PC-9 (cell line): ENCODE measurements around the gene ARSJ. TPM values are rescaled to one million over a fixed set of nuclear protein-coding genes. Genes with fewer than 3 reads are reported as not detected.

Source experiments
- BruUV-seq: library from RNA; stranded (reverse); fragments of 400-500 nt; replicated peaks from 2 replicates; lab custom pipeline; 2021; lab: Mats Ljungman, UMichigan
- CTCF ChIA-PET: fragments of 300-600 bp; sonication (Branson Sonifier 250); formaldehyde crosslinking; loops from one replicate; lab custom pipeline; 2022; ENCODE audit warnings: antibody characterized with exemption; lab: Charles Lee
- POLR2A ChIA-PET: fragments of 300-600 bp; sonication (Branson Sonifier 250); formaldehyde crosslinking; loops from one replicate; lab custom pipeline; 2022; ENCODE audit warnings: antibody characterized with exemption; ENCODE audit not compliant: unreplicated experiment; lab: Charles Lee
- DNase-seq, 2 experiments: peaks; one replicate each; pipeline versions ENCODE4 v3.0.0 to v3.0.0-alpha.2; 2015 to 2022; ENCODE audit warnings: mixed read lengths in 1 of 2
- H2AFZ ChIP-seq: fragments of 200-600 bp; sonication (generic); 2 replicates; pipeline ENCODE4 v1.8.1; 2017; ENCODE audit warnings: antibody characterized with exemption
- H3F3A ChIP-seq: fragments of 200-600 bp; sonication (generic); 2 replicates; pipeline ENCODE4 v1.8.1; 2017; ENCODE audit warnings: antibody characterized with exemption, mild to moderate bottlenecking, low read depth; ENCODE audit not compliant: insufficient read depth
- H3K27ac ChIP-seq: fragments of 200-600 bp; sonication (generic); 2 replicates; pipeline ENCODE4 v1.6.1; 2016; ENCODE audit warnings: mixed run types
- H3K27me3 ChIP-seq: fragments of 200-600 bp; sonication (generic); 2 replicates; pipeline ENCODE4 v1.6.1; 2016; ENCODE audit warnings: low read depth, mixed run types; ENCODE audit not compliant: insufficient read depth
- H3K36me3 ChIP-seq: fragments of 200-600 bp; sonication (generic); 2 replicates; pipeline ENCODE4 v1.6.1; 2016; ENCODE audit warnings: low read depth, mixed run types
- H3K4me1 ChIP-seq: fragments of 200-600 bp; sonication (generic); replicated peaks from 2 replicates; pipeline ENCODE4 v1.6.1; 2016; ENCODE audit warnings: mixed run types; ENCODE audit not compliant: insufficient read depth
- H3K4me2 ChIP-seq: fragments of 200-600 bp; sonication (generic); 2 replicates; pipeline ENCODE4 v1.6.1; 2017; ENCODE audit warnings: mixed run types
- H3K4me3 ChIP-seq: fragments of 200-600 bp; sonication (generic); 2 replicates; pipeline ENCODE4 v1.6.1; 2016; ENCODE audit warnings: mixed run types
- H3K79me2 ChIP-seq: fragments of 200-600 bp; sonication (generic); 2 replicates; pipeline ENCODE4 v1.6.1; 2017; ENCODE audit warnings: low read depth, mixed run types
- H3K9me2 ChIP-seq: fragments of 200-600 bp; sonication (generic); 2 replicates; pipeline ENCODE4 v1.8.1; 2017; ENCODE audit warnings: mild to moderate bottlenecking; ENCODE audit not compliant: insufficient read depth
- H3K9me3 ChIP-seq: fragments of 200-600 bp; sonication (generic); 2 replicates; pipeline ENCODE4 v1.8.1; 2016; ENCODE audit warnings: low read depth; ENCODE audit not compliant: insufficient read depth
- H4K20me1 ChIP-seq: fragments of 200-600 bp; sonication (generic); 2 replicates; pipeline ENCODE4 v1.8.1; 2017; ENCODE audit not compliant: insufficient read depth
- EZH2 ChIP-seq: fragments of 200-600 bp; sonication (generic); IDR thresholded peaks from 2 replicates; pipeline ENCODE4 v1.8.0; 2017; ENCODE audit warnings: antibody characterized with exemption, low read depth
- intact Hi-C: fragments of 100-400 bp; cut with micrococcal nuclease; formaldehyde crosslinking; loops from one replicate; pipeline ENCODE4 v1.10.0; 2022; ENCODE audit not compliant: unreplicated experiment
- total RNA-seq: library from RNA; stranded (reverse); gene quantifications from 2 replicates; pipeline ENCODE4 v1.2.3, GENCODE V29; 2021
- TF ChIP-seq, protein P1 (sequence below): fragments of 200-600 bp; sonication (generic); conservative IDR thresholded peaks from 2 replicates; pipeline ENCODE4 v1.6.1; 2017; ENCODE audit warnings: mixed run types, antibody characterized with exemption, mild to moderate bottlenecking, moderate library complexity

The ARSJ gene
- total RNA-seq, 1 experiment from 2014 or later: 0.55 TPM

DNA sequence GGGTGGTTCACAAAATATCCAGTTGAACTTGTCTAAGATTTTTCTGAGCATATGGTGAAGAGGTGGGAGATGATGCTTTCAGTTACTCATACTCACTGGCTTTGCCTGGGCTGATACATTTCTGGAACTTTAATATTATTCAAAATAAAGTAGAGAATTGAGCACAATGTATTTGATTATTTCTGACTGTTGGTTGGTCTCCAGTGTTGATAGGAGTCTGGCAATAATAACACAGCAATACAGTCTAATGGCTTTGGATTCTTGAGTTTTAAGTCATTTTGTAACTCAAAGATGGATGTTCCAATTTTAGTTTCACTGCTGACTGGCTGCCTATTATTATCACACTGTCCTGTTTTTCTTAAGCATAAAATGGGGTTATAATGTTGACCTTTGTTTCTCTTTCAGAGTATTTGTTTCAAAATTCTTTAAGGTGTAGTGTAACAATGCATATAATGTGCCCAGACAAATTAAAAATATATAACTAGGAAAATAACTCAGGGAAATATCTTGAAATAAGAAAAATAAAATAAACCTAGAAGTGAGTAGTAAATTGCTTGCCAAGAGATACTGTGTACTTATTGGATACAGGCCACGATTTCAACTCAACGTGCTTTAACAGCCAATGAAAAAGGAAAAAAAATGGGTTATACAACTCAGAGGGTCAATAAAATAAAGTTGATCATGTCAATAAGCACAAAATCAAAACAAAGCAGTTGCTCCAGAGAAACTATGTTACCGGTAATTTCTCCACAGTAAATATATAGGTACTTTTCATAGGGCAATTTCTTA lies 99.0 kb downstream of the ARSJ start:
- H4K20me1 ChIP-seq: no peaks in the 10 kb centered on the region
- TF ChIP-seq EZH2: no peak
- TF ChIP-seq, protein P1, sequence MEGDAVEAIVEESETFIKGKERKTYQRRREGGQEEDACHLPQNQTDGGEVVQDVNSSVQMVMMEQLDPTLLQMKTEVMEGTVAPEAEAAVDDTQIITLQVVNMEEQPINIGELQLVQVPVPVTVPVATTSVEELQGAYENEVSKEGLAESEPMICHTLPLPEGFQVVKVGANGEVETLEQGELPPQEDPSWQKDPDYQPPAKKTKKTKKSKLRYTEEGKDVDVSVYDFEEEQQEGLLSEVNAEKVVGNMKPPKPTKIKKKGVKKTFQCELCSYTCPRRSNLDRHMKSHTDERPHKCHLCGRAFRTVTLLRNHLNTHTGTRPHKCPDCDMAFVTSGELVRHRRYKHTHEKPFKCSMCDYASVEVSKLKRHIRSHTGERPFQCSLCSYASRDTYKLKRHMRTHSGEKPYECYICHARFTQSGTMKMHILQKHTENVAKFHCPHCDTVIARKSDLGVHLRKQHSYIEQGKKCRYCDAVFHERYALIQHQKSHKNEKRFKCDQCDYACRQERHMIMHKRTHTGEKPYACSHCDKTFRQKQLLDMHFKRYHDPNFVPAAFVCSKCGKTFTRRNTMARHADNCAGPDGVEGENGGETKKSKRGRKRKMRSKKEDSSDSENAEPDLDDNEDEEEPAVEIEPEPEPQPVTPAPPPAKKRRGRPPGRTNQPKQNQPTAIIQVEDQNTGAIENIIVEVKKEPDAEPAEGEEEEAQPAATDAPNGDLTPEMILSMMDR: no peak
- no peaks in the 10 kb centered on the region for H3K36me3 ChIP-seq
- no peaks in the 10 kb centered on the region for H3K79me2 ChIP-seq
- POLR2A ChIA-PET: no interaction called here
- DNase-seq: no peak
- BruUV-seq: no TSS peak
- no peak overlapping the region for H2AFZ ChIP-seq
- no peaks in the 10 kb centered on the region for H3K9me2 ChIP-seq
- no peaks in the 10 kb centered on the region for H3K9me3 ChIP-seq
- H3K27me3 ChIP-seq: no peaks in the 10 kb centered on the region
- intact Hi-C loops: no loop called here
- no peak overlapping the region for H3K4me2 ChIP-seq
- no peaks in the 10 kb centered on the region for H3K4me1 ChIP-seq
- no peaks in the 10 kb centered on the region for H3F3A ChIP-seq
- H3K27ac ChIP-seq: no peak overlapping the region
- H3K4me3 ChIP-seq: no peak overlapping the region
- CTCF ChIA-PET: no interaction called here

DNA sequence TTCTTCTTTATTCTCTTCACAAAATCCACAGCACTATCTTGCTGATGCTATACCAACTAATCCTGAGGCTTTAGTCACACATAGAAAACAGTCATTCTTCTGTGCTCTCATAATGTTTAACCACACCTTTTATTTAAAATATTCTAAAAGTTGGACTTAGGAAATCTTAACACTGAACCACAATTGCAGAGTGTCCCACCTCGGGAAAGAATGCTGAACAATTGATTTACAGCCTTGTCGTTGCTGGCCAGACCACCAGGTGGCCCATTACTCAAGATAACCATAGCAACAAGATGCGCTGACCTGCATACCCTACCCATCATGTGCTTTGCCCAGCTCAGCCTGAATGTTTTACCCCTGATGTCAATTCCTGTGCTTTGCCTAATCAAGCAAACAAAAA lies 100.8 kb downstream of the ARSJ start:
- no peaks in the 10 kb centered on the region for H4K20me1 ChIP-seq
- H3F3A ChIP-seq: no peaks in the 10 kb centered on the region
- no peaks in the 10 kb centered on the region for H3K4me1 ChIP-seq
- POLR2A ChIA-PET: no interaction called here
- no peak overlapping the region for H3K4me3 ChIP-seq
- no peak for DNase-seq
- H2AFZ ChIP-seq: no peak overlapping the region
- no peak overlapping the region for H3K27ac ChIP-seq
- H3K27me3 ChIP-seq: no peaks in the 10 kb centered on the region
- no peaks in the 10 kb centered on the region for H3K36me3 ChIP-seq
- no peak for TF ChIP-seq EZH2
- TF ChIP-seq, protein P1: no peak
- no peaks in the 10 kb centered on the region for H3K9me3 ChIP-seq
- intact Hi-C loops: no loop called here
- H3K4me2 ChIP-seq: no peak overlapping the region
- H3K79me2 ChIP-seq: no peaks in the 10 kb centered on the region
- CTCF ChIA-PET: no interaction called here
- H3K9me2 ChIP-seq: no peaks in the 10 kb centered on the region
- no TSS peak for BruUV-seq

DNA sequence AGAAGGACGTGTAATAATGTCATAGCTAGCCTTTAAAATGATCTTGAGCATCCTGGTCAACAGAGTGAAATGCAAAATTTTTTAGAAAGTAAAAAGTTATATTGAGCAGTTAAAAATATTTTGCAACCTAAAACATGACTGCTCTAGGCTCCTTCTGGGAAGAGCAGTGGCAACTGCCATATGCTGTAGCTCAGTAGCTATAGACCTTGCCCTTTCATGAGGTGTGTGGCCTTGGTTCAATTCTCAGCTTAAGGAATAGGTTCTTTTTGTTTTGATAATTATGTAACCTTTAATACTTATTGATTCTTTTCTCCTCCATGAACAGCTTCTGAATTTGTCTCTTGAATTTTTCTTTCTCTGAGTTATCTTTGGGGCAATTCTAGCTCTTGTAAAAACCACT lies 105.0 kb downstream of the ARSJ start:
- ChIA-PET POLR2A (no interaction called here), CTCF (no interaction called here)
- Histone ChIP-seq H3K9me3 (no peaks in the 10 kb centered on the region), H3K4me2 (no peak overlapping the region), H4K20me1 (no peaks in the 10 kb centered on the region), H2AFZ (no peak overlapping the region), H3K27me3 (no peaks in the 10 kb centered on the region), H3K36me3 (no peaks in the 10 kb centered on the region), H3K79me2 (no peaks in the 10 kb centered on the region), H3K4me3 (no peak overlapping the region), H3K27ac (no peak overlapping the region), H3K4me1 (no peaks in the 10 kb centered on the region), H3F3A (no peaks in the 10 kb centered on the region), H3K9me2 (no peaks in the 10 kb centered on the region)
- BruUV-seq: no TSS peak
- no peak for DNase-seq
- no peak for TF ChIP-seq EZH2
- TF ChIP-seq, protein P1: no peak
- intact Hi-C loops: no loop called here
